Panc1 (cell line): ENCODE measurements around the gene KRT5. TPM values are rescaled to one million over a fixed set of nuclear protein-coding genes. Genes with fewer than 3 reads are reported as not detected.
"Not testable (repeated sequence)": the region's sequence is repeated elsewhere in the genome, so short reads cannot be mapped to it uniquely, and the experiment has no call there.

Experiments used
- ATAC-seq: fragments of 200-7000 bp; cut with Tn5 transposase; 2 replicates; pipeline ENCODE4 v1.9.1; 2020; ENCODE audit warnings: mild to moderate bottlenecking, moderate library complexity
- BruUV-seq: library from RNA; stranded (reverse); fragments of 400-500 nt; replicated peaks from 2 replicates; lab custom pipeline; 2021; lab: Mats Ljungman, UMichigan
- CTCF ChIA-PET: fragments of 300-600 bp; sonication (Branson Sonifier 250); formaldehyde crosslinking; loops from one replicate; lab custom pipeline; 2022; ENCODE audit warnings: antibody characterized with exemption; lab: Charles Lee
- POLR2A ChIA-PET: fragments of 300-600 bp; sonication (Branson Sonifier 250); formaldehyde crosslinking; loops from one replicate; lab custom pipeline; 2022; ENCODE audit warnings: antibody characterized with exemption; lab: Charles Lee
- DNase-seq: peaks from one replicate; pipeline ENCODE4 v3.0.0-alpha.2; 2010; ENCODE audit warnings: low read depth, low spot score
- H3K27ac ChIP-seq: 2 replicates; pipeline ENCODE4 v1.5.1; 2011; ENCODE audit warnings: mild to moderate bottlenecking, low read length, inconsistent platforms
- H3K27me3 ChIP-seq: fragments of 200-500 bp; sonication (Bioruptor generic); 2 replicates; pipeline ENCODE4 v1.6.0; 2014; ENCODE audit warnings: low read length, inconsistent platforms; ENCODE audit not compliant: control insufficient read depth, insufficient read depth
- H3K36me3 ChIP-seq: fragments of 200-500 bp; sonication (Bioruptor generic); 2 replicates; pipeline ENCODE4 v1.5.1; 2014; ENCODE audit warnings: inconsistent platforms, mild to moderate bottlenecking, low read length, moderate library complexity; ENCODE audit not compliant: control insufficient read depth, insufficient read depth
- H3K4me1 ChIP-seq: 2 replicates; pipeline ENCODE4 v1.5.1; 2011; ENCODE audit warnings: inconsistent platforms, mild to moderate bottlenecking, low read length, moderate library complexity; ENCODE audit not compliant: control insufficient read depth, insufficient read depth
- H3K4me3 ChIP-seq, 2 experiments: 2 replicates each; pipeline ENCODE4 v1.5.1; 2011 to 2012; ENCODE audit warnings: low read depth in 2 of 2, low read length in 2 of 2, mild to moderate bottlenecking in 2 of 2, inconsistent platforms in 1 of 2, moderate library complexity in 1 of 2
- H3K9me3 ChIP-seq: fragments of 200-500 bp; sonication (Bioruptor generic); 2 replicates; pipeline ENCODE4 v1.5.1; 2014; ENCODE audit warnings: low read depth, mild to moderate bottlenecking, inconsistent platforms, low read length, moderate library complexity; ENCODE audit not compliant: control insufficient read depth, insufficient read depth
- POLR2AphosphoS5 ChIP-seq: IDR thresholded peaks from 2 replicates; pipeline ENCODE4 v1.6.1; 2012; ENCODE audit warnings: mild to moderate bottlenecking, low read depth, low read length, moderate library complexity
- SIN3A ChIP-seq: IDR thresholded peaks from 2 replicates; pipeline ENCODE4 v1.6.1; 2012; ENCODE audit warnings: low read depth, mild to moderate bottlenecking, low read length, moderate library complexity, borderline replicate concordance; ENCODE audit not compliant: insufficient read depth
- TCF7L2 ChIP-seq: IDR thresholded peaks from 2 replicates; pipeline ENCODE4 v1.6.1; 2011; ENCODE audit warnings: mild to moderate bottlenecking, low read depth, low read length, inconsistent platforms
- in situ Hi-C: cut with HindIII; loops from 2 replicates; pipeline ENCODE4 v1.10.0; 2016; ENCODE audit warnings: low sequenced_read_pairs, low pct_unique_long_range_greater_than_20kb
- intact Hi-C: fragments of 100-400 bp; cut with micrococcal nuclease; formaldehyde crosslinking; loops from one replicate; pipeline ENCODE4 v1.10.0; 2022; ENCODE audit not compliant: unreplicated experiment
- total RNA-seq: library from RNA; stranded (reverse); gene quantifications from one replicate; pipeline ENCODE4 v1.2.1, GENCODE V29; 2021; ENCODE audit not compliant: unreplicated experiment
- TF ChIP-seq, protein P1 (sequence below): fragments of 450-650 bp; IDR thresholded peaks from 2 replicates; pipeline ENCODE4 v1.5.1; 2017; ENCODE audit warnings: mild to moderate bottlenecking
- TF ChIP-seq, protein P2 (sequence below), 2 experiments: IDR thresholded peaks; 2 replicates each; pipeline ENCODE4 v1.6.1; 2011 to 2012; ENCODE audit warnings: low read depth in 2 of 2, control low read depth in 1 of 2, low read length in 1 of 2, mild to moderate bottlenecking in 1 of 2, moderate library complexity in 1 of 2; ENCODE audit not compliant: insufficient read depth in 1 of 2

Gene KRT5
- total RNA-seq, 1 experiment from 2014 or later = not detected

DNA sequence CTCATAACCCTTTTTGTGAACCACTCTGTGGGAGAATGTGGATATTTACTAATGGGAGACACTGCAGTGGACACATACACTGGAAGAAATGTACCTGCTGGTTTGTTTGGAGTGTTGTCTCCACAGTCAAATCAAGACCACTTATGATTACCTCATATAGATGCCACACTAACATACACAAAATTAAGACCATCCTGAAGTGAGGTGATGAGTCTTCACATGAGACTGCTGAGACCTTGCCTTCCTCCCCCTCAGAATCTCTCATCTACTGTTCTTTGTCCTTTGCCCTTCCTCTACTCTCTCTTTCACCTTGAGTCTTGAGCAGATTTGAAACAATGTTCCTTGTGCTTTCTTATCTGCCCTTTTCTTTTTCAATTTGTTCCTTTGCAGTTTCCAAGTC lies 31.5 kb downstream of the KRT5 start:
- H3K36me3 ChIP-seq = no peaks in the 10 kb centered on the region
- no peak overlapping the region for H3K27ac ChIP-seq
- H3K4me3 ChIP-seq = no peak overlapping the region
- in situ Hi-C loops (no loop called here), intact Hi-C loops (no loop called here)
- no peak for DNase-seq
- POLR2A ChIA-PET = no interaction called here
- ATAC-seq = no peak
- BruUV-seq = no TSS peak
- peaks cover 10% of the 10 kb centered on the region for H3K27me3 ChIP-seq
- no peaks in the 10 kb centered on the region for H3K9me3 ChIP-seq
- CTCF ChIA-PET = no interaction called here
- TF ChIP-seq SIN3A (no peak), POLR2AphosphoS5 (no peak), TCF7L2 (no peak)
- TF ChIP-seq, protein P1, sequence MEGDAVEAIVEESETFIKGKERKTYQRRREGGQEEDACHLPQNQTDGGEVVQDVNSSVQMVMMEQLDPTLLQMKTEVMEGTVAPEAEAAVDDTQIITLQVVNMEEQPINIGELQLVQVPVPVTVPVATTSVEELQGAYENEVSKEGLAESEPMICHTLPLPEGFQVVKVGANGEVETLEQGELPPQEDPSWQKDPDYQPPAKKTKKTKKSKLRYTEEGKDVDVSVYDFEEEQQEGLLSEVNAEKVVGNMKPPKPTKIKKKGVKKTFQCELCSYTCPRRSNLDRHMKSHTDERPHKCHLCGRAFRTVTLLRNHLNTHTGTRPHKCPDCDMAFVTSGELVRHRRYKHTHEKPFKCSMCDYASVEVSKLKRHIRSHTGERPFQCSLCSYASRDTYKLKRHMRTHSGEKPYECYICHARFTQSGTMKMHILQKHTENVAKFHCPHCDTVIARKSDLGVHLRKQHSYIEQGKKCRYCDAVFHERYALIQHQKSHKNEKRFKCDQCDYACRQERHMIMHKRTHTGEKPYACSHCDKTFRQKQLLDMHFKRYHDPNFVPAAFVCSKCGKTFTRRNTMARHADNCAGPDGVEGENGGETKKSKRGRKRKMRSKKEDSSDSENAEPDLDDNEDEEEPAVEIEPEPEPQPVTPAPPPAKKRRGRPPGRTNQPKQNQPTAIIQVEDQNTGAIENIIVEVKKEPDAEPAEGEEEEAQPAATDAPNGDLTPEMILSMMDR = no peak
- TF ChIP-seq, protein P2, sequence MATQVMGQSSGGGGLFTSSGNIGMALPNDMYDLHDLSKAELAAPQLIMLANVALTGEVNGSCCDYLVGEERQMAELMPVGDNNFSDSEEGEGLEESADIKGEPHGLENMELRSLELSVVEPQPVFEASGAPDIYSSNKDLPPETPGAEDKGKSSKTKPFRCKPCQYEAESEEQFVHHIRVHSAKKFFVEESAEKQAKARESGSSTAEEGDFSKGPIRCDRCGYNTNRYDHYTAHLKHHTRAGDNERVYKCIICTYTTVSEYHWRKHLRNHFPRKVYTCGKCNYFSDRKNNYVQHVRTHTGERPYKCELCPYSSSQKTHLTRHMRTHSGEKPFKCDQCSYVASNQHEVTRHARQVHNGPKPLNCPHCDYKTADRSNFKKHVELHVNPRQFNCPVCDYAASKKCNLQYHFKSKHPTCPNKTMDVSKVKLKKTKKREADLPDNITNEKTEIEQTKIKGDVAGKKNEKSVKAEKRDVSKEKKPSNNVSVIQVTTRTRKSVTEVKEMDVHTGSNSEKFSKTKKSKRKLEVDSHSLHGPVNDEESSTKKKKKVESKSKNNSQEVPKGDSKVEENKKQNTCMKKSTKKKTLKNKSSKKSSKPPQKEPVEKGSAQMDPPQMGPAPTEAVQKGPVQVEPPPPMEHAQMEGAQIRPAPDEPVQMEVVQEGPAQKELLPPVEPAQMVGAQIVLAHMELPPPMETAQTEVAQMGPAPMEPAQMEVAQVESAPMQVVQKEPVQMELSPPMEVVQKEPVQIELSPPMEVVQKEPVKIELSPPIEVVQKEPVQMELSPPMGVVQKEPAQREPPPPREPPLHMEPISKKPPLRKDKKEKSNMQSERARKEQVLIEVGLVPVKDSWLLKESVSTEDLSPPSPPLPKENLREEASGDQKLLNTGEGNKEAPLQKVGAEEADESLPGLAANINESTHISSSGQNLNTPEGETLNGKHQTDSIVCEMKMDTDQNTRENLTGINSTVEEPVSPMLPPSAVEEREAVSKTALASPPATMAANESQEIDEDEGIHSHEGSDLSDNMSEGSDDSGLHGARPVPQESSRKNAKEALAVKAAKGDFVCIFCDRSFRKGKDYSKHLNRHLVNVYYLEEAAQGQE (IDR thresholded peaks at IDR 0.05; ENCODE audit: insufficient read depth in 1 of 2, low read depth in 2 of 2, low read length in 1 of 2) = no peak
- H3K4me1 ChIP-seq = no peaks in the 10 kb centered on the region

DNA sequence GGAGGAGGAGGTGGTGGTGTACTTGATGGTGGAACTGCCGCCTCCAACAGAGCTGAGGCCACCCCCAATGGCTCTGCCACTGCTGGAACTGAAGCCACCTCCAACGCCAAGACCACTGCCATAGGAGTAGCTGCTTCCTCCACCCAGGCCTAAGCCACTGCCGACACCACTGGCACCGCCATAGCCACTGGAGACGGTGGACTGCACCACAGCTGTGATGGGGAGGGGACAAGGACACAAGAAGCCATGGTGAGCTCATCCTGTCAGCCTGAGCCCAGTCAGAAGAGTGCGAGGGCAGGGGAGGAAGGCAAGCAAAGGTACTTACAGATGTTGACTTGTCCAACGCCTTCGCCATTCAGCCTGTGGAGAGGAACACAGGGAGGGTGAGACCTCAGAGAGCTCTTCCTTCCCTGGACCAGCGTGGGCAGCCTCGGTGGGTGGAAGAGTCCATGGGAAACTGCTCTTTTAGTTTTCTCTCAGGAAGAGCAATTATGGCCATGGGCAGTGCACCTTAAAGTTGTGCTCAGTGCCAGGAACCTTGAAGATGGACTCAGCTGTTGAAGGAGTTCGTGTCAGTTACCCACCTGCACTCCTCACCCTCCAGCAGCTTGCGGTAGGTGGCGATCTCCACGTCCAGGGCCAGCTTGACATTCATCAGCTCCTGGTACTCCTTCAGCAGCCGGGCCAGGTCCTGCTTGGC lies 32.3 kb downstream of the KRT5 start:
- DNase-seq, H3K4me3 ChIP-seq, intact Hi-C loops, CTCF ChIA-PET, ATAC-seq, in situ Hi-C loops, H3K27me3 ChIP-seq, BruUV-seq, H3K9me3 ChIP-seq, H3K27ac ChIP-seq, H3K36me3 ChIP-seq, H3K4me1 ChIP-seq: not testable (repeated sequence)
- POLR2A ChIA-PET = interaction anchor here (0.6 kb wide), 1 partner anchor 364 kb away, joined by 5 read pairs; no protein-coding TSS in a partner anchor

GRCh38 chr12:52487211-52487610 lies 33.0 kb downstream of the KRT5 start:
- DNase-seq = no peak
- Histone ChIP-seq H3K4me1 (no peaks in the 10 kb centered on the region), H3K4me3 (no peak overlapping the region), H3K27me3 (peaks cover 13% of the 10 kb centered on the region), H3K27ac (no peak overlapping the region), H3K36me3 (no peaks in the 10 kb centered on the region), H3K9me3 (no peaks in the 10 kb centered on the region)
- POLR2A ChIA-PET = interaction anchor here (0.6 kb wide), 1 partner anchor 365 kb away, joined by 5 read pairs; no protein-coding TSS in a partner anchor
- in situ Hi-C loops (no loop called here), intact Hi-C loops (no loop called here)
- no TSS peak for BruUV-seq
- CTCF ChIA-PET = no interaction called here
- TF ChIP-seq, protein P1 = no peak
- TF ChIP-seq POLR2AphosphoS5 (no peak), SIN3A (no peak), TCF7L2 (no peak)
- TF ChIP-seq, protein P2 (IDR thresholded peaks at IDR 0.05; ENCODE audit: insufficient read depth in 1 of 2, low read depth in 2 of 2, low read length in 1 of 2) = no peak
- no peak for ATAC-seq
